HCEC 1CT (cell line): Measurements from ENCODE around the gene ACP1.

Source experiments
- DNase-seq: peaks from one replicate; pipeline ENCODE4 v3.0.0-alpha.2; 2017

ACP1 gene

DNA sequence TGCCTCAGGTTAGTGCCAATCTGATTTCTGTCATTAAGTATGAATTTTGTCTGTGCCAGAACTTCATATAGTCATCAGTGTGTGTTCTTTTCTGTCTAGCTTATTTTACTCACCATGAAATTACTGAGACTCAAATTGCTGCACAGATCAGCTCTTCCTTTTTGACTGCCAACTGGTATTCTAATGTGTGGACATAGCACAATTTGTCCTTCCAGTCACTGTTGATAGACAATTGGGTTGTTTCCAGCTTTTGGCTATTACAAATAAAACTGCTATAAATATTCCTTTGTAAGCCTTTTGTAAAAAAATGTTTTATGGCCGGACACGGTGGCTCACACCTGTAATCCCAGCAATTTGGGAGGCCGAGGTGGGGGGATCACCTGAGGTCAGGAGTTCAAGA is 8.7 kb upstream of the ACP1 start:
- DNase-seq: no peak

DNA sequence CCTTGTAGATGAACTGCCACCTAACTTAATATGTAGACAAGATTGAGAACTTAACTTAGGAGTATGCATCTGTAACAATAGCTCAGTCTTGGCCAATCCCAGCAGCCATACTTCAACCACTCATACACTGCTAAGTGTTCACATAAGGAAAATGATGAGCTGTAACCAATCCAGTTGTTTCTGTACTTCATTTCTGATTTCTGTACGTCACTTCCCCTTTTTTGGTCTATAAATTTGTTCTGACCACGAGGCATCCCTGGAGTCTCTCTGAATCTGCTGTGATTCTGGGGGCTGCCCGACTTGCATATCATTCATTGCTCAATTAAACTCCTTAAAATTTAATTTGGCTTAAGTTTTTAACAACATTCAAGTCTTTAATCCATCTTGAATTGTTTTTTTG is 7.3 kb upstream of the ACP1 start:
- DNase-seq: no peak

DNA sequence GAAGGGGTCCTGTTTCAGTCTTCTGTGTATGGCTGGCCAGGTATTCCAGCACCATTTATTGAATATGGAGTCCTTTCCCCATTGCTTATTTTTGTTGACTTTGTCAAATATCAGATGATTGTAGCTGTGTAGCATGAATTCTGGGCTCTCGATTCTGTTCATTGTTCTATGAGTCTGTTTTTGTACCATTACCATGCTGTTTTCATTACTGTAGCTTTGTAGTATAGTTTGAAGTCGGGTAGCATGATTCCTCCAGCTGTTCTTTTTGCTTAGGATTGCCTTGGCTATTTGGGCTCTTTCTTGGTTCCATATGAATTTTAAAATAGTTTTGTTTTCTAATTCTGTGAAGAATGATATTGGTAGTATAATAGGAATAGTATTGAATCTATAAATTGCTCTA is 6.9 kb upstream of the ACP1 start:
- DNase-seq: no peak

DNA sequence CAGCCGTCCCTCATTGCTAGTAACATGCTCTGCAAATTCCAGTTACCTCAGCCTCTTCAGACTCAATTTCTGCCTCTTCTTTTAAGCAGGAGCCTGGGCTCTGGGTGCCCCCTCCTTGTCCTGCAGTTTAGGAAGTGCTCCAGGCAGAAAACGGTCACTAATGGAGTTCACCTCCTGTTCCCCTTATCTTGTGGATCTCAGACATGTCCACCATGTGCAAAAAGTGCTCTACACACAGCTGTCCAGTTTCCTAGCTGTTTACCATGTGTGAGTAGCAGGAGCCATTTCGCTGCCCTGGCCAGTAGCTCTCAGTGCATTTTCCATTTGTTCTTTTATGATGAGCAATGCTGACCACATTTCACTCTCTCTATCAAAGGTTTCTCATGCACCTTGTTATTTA is 5.8 kb upstream of the ACP1 start:
- DNase-seq: no peak

DNA sequence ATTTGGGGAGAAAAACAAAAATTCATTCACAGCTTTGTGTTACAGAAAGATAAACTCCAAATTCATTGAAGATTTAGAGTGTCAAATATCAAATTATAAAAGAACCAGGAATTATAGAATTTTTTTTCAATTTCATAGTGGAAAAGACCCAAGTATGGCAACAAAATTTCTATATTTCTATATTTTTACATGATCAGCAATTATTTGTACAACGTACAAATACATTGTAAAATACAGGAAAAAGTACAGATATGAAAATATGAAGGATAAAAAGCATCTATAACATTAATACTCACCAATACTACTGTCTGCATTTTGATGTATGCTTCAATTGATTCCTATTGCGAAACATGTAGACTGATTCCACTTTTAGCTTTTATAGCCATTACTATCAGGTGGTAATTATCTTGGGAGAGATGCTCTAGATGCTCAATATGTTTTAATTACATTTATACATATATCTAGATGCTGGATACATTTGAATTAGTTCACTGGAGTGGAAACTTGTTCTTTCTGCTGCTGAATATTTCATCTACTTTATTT is 4.9 kb upstream of the ACP1 start:
- no peak for DNase-seq

DNA sequence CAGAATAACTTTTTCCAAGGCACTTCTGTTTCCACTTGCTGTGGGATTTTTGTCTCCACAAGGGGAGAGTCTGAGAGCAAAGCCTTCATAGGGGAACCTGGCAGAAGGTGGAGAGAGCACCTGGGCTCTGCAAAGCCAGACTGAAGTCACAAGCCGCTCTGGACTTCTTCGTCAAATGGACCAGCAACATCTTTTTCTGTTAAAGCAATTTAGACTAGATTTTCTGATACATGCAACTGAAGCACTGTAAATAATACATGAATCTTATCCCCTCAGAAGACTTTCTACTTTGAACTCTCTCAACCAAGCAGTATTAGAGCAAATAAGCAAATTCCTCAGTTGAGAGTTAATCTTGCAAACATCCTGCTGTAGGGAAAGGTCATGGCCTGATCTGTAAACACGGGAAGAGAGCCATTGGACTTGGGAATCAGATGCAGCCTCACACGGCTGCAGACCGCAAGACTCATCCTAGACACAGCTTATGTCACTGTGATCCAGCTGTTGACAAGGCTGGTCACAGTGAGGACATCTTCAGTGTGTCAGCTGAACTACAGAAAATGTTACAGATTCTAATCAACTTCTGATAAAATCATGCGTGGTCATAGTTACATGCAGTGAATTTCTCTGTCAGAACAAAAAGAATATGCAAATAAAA is 4.1 kb upstream of the ACP1 start:
- peak; percentile 67 for DNase-seq

DNA sequence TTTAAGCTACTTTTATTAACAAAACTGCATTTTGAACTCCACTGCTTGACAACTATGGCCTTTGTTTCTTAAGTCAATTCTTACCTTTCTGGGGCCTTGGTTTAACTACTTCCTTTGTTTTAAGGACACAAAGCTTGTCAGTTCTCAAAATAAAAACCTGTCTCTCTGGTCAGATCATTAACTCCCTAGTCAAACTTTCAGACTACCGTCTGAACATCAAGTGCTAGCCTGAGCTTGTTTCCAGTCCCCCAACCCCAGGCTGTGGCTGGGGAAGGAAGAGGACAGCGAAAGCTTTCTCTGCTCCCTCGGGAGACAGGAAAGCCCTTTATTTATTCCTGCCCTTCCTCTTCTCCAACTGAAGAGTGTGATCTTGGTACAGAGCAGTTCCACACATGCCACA is 2.6 kb upstream of the ACP1 start:
- no peak for DNase-seq

DNA sequence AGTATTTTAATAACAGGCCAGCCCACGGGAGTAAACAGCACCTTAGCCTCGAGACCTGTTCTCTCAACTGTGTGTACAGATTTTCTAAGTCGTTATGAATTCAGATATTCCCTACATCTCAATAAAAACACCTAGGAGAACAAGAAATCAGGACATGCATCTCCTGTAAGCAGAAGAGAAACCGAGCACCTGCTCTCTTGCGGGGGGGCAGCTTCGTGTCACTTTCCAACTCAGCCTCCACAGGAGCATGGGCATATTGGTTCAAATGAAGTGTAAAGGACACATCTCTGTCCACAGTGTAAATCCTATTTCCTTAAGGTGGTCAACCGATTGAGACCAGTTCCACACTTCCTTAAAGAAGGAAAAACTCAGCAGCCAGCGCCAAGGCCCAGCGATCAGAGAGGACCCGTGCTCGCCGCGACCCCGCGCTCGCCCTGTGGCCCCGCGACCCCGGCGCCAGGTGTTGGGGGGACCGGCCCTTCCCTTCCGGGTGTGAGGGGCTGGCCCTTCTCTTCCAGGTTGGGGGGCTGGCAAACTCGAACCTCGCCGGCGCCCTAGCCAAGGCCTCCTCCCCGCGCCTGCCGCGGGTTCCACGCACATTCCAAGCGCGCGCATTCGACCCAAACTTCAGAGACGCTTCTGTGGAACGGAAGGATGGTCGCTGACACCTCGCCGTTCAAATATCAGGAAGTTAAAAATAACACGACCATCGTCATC is 1.6 kb upstream of the ACP1 start:
- DNase-seq: no peak

DNA sequence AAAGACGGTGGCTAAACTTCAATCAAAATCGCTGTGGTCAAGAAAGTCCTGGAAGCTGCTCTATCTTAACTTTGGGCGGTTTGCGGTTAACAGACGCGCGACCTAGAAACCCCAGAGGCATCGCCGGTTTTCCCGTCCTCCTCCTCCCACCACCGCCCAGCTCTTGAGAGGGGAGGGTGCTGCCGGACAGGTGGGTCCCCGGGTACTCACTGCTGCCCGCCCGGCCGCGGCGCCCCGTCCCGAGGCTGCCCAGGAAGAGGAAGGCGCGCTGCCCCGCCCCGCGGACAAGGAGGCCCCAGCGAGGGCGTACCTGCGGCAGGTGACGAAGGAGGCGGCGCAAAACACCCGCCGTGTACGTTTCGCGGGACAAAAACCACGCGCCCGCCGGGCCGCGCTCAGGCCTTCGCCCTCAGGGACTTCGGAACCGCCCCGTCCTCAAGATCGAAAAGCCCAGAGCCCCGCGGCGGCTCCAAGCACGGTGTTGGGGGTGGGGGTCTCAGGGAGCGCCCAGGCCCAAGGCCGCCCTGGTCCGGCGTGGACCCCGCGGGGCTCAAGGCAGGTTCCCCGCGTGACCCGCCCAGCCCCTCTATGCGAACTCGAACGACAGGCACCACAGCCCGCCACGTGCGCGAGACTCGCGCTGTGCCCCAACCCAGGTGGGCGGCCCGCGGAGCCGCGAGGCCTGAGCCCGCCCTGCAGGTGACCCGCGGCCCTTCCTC is 814 bp upstream of the ACP1 start, which contains the start of gene SH3YL1:
SH3YL1 (minus strand) TSS at position 259 of the 719 bp plus-strand sequence; CDS start at position 211, 48 bp downstream.
- no peak for DNase-seq

DNA sequence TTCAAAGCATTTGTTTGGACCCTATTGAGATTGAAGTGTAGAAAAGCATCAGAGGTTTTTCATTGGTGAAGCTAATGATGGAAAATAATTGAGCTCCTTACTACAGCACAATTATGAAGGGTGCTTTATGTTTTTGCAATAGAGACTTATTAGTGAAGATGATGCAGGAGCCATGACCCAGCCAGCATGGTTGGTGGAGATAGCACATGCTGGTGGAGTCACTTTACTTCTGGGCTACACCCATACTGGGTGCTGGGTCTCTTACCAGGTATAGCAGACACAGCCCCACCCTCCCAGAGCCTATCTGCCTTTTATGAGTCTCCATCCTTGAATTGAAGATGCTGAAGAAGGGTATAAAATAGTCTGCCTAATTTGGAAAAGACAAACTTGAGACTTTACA is 3.6 kb downstream of the ACP1 start:
- no peak for DNase-seq

DNA sequence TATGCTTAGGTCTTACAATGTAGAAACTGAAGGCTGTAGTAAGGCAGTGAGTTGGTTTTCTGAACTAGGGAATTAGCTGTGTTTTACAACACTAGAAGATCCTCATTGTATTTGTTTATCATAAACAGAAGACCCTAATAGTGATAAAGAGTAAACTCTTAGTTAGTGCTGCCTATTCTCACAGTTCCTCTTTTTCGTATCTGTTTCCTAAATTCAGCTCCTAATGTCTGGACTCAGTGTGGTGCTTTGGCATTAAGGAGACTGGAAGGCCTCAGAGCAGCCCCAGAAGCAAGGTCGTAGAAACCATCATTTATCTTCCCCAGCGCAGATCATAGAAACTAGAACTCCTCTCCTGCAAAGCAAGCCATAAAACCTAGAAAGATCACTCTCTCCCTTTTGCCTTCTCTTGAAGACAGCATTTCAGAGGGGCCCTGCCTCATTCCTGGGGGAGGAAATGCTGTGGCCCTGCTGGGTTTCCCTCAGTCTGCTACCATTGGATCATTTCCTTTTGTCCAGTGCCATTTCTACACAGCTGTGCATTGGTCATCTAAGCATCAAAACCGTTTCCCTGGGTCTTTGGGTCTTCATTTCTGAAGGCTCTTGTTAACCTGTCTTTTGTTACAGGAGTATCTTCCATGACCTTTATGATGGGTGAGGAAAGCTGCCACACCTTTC is 4.7 kb downstream of the ACP1 start:
- DNase-seq: no peak

DNA sequence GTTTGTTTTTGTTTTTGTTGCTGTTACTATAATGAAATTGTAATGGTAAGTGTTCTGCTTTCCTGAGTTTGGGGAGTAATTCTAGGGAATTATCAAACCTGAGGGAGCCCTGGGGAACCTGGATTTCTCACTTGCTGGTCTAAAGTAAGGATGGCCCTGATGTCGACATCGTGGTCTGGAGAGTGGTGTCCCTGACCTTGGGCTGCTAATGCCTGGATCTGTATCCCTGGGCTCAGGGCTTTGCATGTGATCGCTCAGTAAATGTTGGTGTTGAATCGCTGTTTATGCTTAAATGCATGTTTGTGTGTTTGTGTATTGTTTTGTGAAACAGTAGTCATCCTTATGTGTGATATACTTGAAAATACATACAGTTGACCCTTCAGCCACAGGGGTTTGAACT is 6.1 kb downstream of the ACP1 start:
- DNase-seq: no peak

DNA sequence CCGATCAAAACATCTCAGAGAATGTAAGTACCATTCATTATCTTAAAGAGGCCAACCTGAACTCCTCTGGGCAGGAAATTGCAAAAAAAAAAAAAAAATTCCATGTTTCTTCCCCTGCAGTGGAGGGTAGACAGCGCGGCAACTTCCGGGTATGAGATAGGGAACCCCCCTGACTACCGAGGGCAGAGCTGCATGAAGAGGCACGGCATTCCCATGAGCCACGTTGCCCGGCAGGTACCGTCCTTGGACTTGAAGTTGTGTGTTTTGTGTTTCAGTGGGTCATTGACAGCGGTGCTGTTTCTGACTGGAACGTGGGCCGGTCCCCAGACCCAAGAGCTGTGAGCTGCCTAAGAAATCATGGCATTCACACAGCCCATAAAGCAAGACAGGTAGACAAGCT is 7.2 kb downstream of the ACP1 start:
- DNase-seq: no peak

DNA sequence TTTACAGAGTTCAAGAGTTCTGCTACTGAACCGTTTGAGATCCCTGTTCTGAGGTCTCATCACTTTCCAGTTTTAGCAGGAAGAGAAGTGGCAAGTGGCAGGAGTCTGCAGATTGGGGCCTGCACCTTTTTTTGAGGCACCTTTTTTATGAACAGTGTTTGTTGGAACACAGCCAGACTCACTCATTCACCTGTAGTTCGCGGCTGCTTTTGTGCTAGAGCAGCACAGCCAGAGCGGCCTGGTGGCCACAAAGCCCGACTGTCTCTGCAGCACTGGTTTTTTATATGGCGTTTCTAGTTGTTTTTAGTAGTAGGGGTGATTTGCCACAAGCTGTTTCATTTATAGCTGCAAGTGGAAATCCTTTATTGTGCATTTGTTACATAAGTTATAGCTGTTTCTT is 8.6 kb downstream of the ACP1 start:
- no peak for DNase-seq

DNA sequence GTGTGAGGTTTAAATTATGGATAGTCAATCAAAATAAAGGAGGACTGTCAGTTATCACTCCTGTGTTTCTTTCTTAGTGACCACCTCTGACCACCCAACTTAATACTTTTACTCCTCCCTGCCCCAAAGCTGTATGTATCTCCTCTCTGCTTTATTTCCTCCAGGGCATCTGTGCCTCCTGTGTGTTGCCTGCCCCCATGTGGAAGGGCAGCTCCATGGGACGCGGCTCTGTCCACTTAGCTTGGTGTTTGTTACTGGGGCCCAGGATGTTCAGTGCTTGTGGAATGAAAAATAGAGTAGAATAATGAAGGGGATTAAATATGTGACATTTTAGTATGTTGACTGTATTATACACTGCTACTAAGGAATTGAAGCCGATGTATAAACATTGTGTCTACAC is 9.8 kb downstream of the ACP1 start:
- no peak for DNase-seq

DNA sequence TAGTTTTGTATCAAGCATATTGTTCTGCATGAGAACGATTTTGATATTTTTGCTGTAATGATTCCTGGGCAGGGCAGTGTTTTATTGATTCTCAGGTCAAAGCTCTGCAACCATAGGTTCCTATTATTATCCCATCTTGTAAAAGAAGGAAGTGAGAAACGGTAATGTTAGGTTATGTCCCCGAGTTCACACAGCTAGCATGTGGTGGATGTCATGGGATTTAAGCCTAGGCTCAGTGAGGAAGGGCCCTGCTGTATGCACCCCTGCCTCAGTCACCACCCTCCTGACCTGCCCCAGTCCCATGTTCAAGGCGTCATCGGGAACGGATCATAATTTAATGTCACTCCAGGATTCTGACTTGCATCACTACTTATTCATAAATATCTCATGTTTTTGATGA is 10.7 kb downstream of the ACP1 start:
- DNase-seq: no peak

DNA sequence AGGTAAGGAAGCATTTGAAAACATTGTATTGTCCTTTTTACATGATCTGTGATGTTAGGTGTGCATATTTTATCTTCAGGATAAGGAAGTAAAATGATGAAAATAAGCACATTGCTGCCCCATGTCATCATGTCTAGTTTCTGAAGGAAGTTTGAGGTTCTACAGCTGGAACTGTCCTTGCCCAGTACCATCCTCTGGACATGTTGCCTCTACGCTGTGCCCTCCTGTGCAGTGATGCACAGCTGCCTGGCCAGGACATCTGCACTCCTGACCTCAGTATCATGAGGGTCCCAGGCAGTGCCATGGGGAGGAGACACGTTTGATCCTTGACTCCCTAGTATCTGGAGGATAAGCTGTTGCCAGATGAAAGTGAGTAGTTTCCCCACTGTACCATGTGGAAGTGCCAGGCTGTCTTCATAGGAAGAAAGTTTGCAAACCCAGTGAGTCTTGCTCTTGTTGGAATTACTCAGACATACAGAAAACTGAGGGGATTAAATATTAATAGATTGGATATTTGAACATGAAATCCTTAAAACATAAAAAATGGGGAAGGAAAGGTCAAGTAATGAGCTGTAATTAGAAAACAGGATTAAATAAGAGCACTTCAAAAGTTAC is 13.7 kb downstream of the ACP1 start:
- DNase-seq: no peak

DNA sequence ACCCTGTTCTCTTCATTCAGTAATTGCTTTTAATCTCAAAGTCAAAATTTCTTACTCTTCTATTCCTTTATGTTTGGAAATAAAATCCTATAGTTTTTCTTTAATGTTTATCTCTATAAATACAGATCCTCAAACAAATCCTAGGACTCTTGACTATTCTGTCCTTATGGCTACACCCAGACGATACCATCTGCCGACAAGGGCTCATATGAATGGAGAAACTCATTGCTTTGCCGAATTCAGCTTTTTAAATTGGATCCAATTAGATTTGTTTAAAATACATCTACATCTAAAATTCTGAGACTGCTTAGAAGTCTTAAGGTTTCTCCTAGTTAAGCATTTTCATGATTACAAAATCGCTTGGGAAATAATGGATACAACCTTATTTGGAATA is 14.2 kb downstream of the ACP1 start:
- DNase-seq: no peak

DNA sequence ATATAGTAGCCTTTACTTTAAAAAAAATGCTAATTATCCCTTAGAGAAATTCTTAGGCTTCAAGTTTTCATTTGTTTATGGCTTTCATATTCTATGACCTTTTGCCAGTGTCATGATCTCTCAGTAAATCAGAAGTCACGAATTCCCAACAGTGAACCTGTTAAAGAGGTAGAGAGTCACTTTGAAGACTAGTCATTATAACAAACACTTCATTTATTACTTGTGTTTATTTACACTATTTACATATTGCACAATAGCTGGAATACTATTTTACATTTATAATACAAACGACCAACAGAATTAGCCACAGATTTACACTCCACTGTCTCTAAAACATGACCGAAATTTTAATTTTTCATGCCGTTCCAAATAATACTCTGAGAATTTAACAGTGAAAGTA is 14.6 kb downstream of the ACP1 start:
- no peak for DNase-seq

DNA sequence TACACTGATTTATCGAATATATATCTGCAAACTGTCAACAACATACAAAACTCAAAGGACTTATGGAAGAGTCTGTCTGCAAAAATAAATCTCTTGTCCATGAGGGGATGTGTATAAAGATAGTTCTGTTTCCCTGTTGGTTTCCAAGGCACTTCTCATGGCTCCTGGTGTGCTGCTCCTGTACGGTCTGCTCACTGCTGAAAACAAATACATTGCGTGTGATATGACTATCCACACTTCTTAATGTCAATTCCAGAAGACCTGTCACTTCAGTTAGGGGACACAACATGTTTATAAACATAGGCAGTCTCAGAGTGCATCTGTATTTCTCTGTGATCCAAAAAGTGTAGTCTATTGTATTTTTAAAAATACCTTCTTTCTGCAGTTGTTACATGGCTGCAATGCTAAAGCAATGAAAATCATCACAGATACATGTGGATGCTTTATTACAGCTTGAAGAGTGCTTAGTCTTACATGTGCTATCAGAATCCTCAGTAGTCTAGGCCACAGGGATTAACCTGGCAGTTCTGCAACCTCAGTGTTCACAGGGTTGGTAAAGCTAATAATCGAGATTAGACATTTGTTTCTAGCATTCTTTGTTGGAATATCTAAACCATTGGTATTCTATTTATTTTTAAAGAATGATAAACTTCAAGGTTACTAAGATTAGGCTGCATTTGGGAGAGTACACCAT is 15.4 kb downstream of the ACP1 start:
- DNase-seq: no peak

DNA sequence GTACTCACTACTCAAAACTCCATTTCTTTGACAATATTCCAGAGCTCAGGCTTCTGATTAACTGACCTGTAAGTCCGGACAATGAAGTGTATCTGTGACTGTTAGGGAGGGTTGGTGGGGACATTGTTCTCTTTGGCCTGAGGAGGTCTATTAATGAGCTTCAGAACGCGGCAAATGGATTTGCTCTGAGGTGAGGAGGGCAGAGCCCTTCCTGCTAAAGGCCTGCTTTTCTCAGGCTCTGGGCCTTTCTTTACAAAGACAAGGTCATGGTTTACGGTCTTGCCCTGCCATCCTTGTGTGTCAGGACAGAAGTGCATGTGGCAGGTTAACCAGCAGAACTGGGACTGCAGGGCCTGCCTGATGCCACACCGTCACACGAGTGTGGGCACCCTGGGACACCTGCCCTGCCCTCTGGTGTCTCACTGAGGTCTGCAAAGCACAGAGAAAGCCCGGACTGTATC is 15.9 kb downstream of the ACP1 start:
- no peak for DNase-seq

DNA sequence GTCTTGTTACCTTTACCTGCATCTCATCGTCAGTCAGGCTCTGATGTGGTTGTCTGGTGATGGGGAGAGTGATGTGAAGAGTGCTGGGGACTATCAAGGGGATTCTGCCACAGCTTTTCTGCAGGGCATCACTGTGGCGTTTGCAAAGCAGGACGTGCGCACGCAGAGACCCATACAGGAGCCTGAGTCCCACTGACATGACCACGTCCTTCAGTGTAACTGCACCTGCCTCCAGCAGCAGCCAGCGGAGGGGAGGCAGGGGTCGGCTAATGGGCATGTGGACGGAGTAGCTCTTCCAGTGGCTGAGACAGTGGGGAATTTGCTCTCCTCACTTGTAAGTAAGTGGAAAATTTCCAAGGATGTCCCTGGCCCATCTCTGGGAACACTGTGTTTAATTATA is 16.6 kb downstream of the ACP1 start:
- DNase-seq: no peak
